ENCODE results near the gene DTNBP1. TPM values are rescaled to one million over a fixed set of nuclear protein-coding genes. Genes with fewer than 3 reads are reported as not detected.
A peak's percentile ranks its signal among the peaks of the same experiment; 100 is the strongest.

DTNBP1 gene
- total and polyA plus RNA-seq, 2 of the 13 experiments (the other 11 are each of a cell fraction or from before 2014, with no cell fraction given) = 6.6 to 19.1 TPM

GRCh38 chr6:15526212-15526701 is 136.6 kb downstream of the DTNBP1 start (continued):
- no peak for TF ChIP-seq ZBTB40 (IDR thresholded peaks at IDR 0.05)
- no peak for TF ChIP-seq ZBTB40 (CRISPR knock-in tag; IDR thresholded peaks at IDR 0.05)

- DNase-seq (ENCODE audit: low spot score) (no peak), FAIRE-seq (no peak), ATAC-seq (no peak)
- Histone ChIP-seq H3K79me2 (ENCODE audit: insufficient read depth, low read length) (no peaks in the 10 kb centered on the region), H3K4me3 (replicated peaks in 1 of 3; ENCODE audit: insufficient read depth in 1 of 3, low read depth in 2 of 3, low read length in 3 of 3) (no peak overlapping the region), H3K27me3 (ENCODE audit: control insufficient read depth in 1 of 2, insufficient read depth in 2 of 2, low read length in 2 of 2) (no peaks in the 10 kb centered on the region), H4K20me1 (ENCODE audit: insufficient read depth, low read length) (no peaks in the 10 kb centered on the region), H3K36me3 (replicated peaks in 1 of 2; ENCODE audit: control insufficient read depth in 1 of 2, insufficient read depth in 2 of 2, low read length in 2 of 2) (peaks cover 5 to 47% of the 10 kb centered on the region in 2 experiments), H3K9ac (ENCODE audit: insufficient read depth, low read depth, low read length) (no peak overlapping the region), H3K4me2 (ENCODE audit: low read depth, low read length) (no peak overlapping the region), H3K27ac (ENCODE audit: extremely low read length, insufficient read depth, low read length) (no peak overlapping the region), H3K4me1 (ENCODE audit: insufficient read depth, low read length) (peaks cover 15% of the 10 kb centered on the region), H3K9me3 (ENCODE audit: low read length) (no peaks in the 10 kb centered on the region), H2AFZ (ENCODE audit: low read length) (no peak overlapping the region)
- ChIA-PET POLR2A (no interaction called here), CTCF (ENCODE audit: low intra/inter-chr PET ratio, low total read pairs) (no interaction called here)
- TF ChIP-seq SRSF1 (optimal IDR thresholded peaks at IDR 0.05; ENCODE audit: low read depth, low read length) (no peak), RBM22 (optimal IDR thresholded peaks at IDR 0.05; ENCODE audit: low read length) (peak; percentile 43), RCOR2 (CRISPR knock-in tag; IDR thresholded peaks at IDR 0.05) (no peak), ZNF782 (CRISPR knock-in tag; IDR thresholded peaks at IDR 0.05; ENCODE audit: borderline replicate concordance) (no peak), ZZZ3 (CRISPR knock-in tag; IDR thresholded peaks at IDR 0.05; ENCODE audit: borderline replicate concordance) (no peak)
- intact Hi-C loops (cut with micrococcal nuclease; ENCODE audit: unreplicated experiment) = no loop called here
- in situ Hi-C loops (cut with HindIII; ENCODE audit: extremely low pct_ligation_motif_present, low pct_unique_long_range_greater_than_20kb) = loop anchor here (10.0 kb wide), 1 partner anchor 100 kb away; no protein-coding TSS in a partner anchor
- WGBS (ENCODE audit: low lambda C conversion rate) = 97% methylated on average over 14 of the region's 14 CpGs
- BruUV-seq (replicated peaks) = no TSS peak
Observed at GRCh38 chr6:15524861-15525401, 137.9 kb downstream of the DTNBP1 start.

Measured in HepG2 (cell line).